Gastrocnemius medialis (tissue), 4 donors: ENCODE data around the gene MYL6. TPM values are rescaled to one million over a fixed set of nuclear protein-coding genes. Genes with fewer than 3 reads are reported as not detected.

Experiments used
- ATAC-seq, 2 donors: fragments of 150-250 bp; one replicate each; pipeline ENCODE4 v1.9.1; 2016
- DNase-seq, 2 donors: peaks; one replicate each; pipeline ENCODE4 v3.0.0-alpha.2; 2019
- H3K27ac ChIP-seq, 4 donors: fragments of 200-600 bp; sonication (generic); 1 replicate in 1 of 4; 2 replicates in 3 of 4; pipeline ENCODE4 v1.5.1; 2016 to 2018; ENCODE audit warnings: mild to moderate bottlenecking in 2 of 4, moderate library complexity in 1 of 4
- H3K27me3 ChIP-seq, 3 donors: fragments of 200-600 bp; sonication (generic) in 2 of 3; 1 replicate in 1 of 3; 2 replicates in 2 of 3; pipeline versions ENCODE4 v1.5.1 to v1.6.0; 2016 to 2019; ENCODE audit warnings: mild to moderate bottlenecking in 1 of 3, moderate library complexity in 1 of 3
- H3K36me3 ChIP-seq, 2 donors: fragments of 200-600 bp; sonication (generic) in 1 of 2; one replicate each; pipeline ENCODE4 v1.5.1; 2017 to 2018
- H3K4me1 ChIP-seq, 2 donors: fragments of 200-600 bp; sonication (generic) in 1 of 2; one replicate each; pipeline ENCODE4 v1.5.1; 2016 to 2017; ENCODE audit warnings: mild to moderate bottlenecking in 2 of 2
- H3K4me3 ChIP-seq, 4 donors: fragments of 200-600 bp; sonication (generic) in 3 of 4; 1 replicate in 1 of 4; 2 replicates in 3 of 4; pipeline ENCODE4 v1.5.1; 2016 to 2019; ENCODE audit warnings: mild to moderate bottlenecking in 2 of 4
- H3K9me3 ChIP-seq, 3 donors: fragments of 200-600 bp; sonication (generic) in 2 of 3; 1 replicate in 1 of 3; 2 replicates in 2 of 3; pipeline ENCODE4 v1.5.1; 2016 to 2019
- CTCF ChIP-seq, 5 experiments: fragments of 450-650 bp in 3 of 5; fragments of 200-600 bp in 2 of 5; sonication (generic) in 2 of 5; IDR thresholded peaks in 4 of 5; conservative IDR thresholded peaks in 1 of 5; 1 replicate in 4 of 5; 2 replicates in 1 of 5; pipeline ENCODE4 v1.5.1; 2016 to 2019; ENCODE audit warnings: antibody characterized with exemption in 5 of 5, mild to moderate bottlenecking in 3 of 5, moderate library complexity in 3 of 5
- POLR2A ChIP-seq, 2 donors: fragments of 450-650 bp; IDR thresholded peaks; one replicate each; pipeline ENCODE4 v1.6.1; 2017; ENCODE audit warnings: antibody characterized with exemption in 2 of 2, mild to moderate bottlenecking in 2 of 2, moderate library complexity in 2 of 2
- in situ Hi-C, 4 donors: fragments of 200-750 bp; cut with MboI; loops; one replicate each; pipeline versions ENCODE4 v1.15.0 to v1.8.0; 2017; ENCODE audit warnings: low sequenced_read_pairs in 4 of 4
- intact Hi-C: fragments of 100-400 bp; cut with DNase I; formaldehyde crosslinking; loops from one replicate; pipeline ENCODE4 v1.15.1; 2023; ENCODE audit warnings: low total_unique reads
- total RNA-seq, 4 donors: library from RNA; depleted of rRNA; stranded (reverse); fragments of >200 nt; gene quantifications; one replicate each; pipeline versions ENCODE4 v1.1.0 to v1.2.3, GENCODE V29; 2016

Gene MYL6
- 100 to 1,000 TPM; 159 to 324 (median 202) TPM for total RNA-seq

- Histone ChIP-seq H3K4me3 (peak within 1 kb of the TSS; percentile 68 to 93 (median 80)), H3K27me3 (no peaks in the 10 kb centered on the region), H3K9me3 (no peaks in the 10 kb centered on the region), H3K4me1 (peaks cover 35 to 51% of the 10 kb centered on the region in 2 donors), H3K27ac (peak within 1 kb of the TSS; percentile 87 to 97 (median 96)), H3K36me3 (peaks cover 0 to 40% of the 10 kb centered on the region in 2 donors)
- intact Hi-C loops: loop anchor here (1.0 to 2.0 kb wide), 5 partner anchors 31 to 478 kb away; partner anchors contain the start of genes SMARCC2 and ZC3H10
- in situ Hi-C loops: no loop called here
- TF ChIP-seq POLR2A (IDR thresholded peaks at IDR 0.05): peak; percentile 97 to 98
- TF ChIP-seq CTCF (IDR thresholded peaks at IDR 0.05 in 4 of 5, conservative IDR thresholded peaks at IDR 0.05 in 1 of 5): peak in 1 of 5 experiments; percentile 7
- DNase-seq (peak; percentile 97 to 98), ATAC-seq (peak; percentile 90 to 94)
Observed at GRCh38 chr12:56158029-56158925, at the start of gene MYL6. Gene MYL6 (plus strand): TSS chr12:56158359. CDS start chr12:56158402, 43 bp downstream.

- DNase-seq: no peak
- Histone ChIP-seq H3K4me3 (no peak overlapping the region), H3K27ac (no peak overlapping the region), H3K9me3 (no peaks in the 10 kb centered on the region), H3K36me3 (peaks cover 7 to 69% of the 10 kb centered on the region in 2 donors), H3K4me1 (peaks cover 8 to 12% of the 10 kb centered on the region in 2 donors), H3K27me3 (no peaks in the 10 kb centered on the region)
- no peak for ATAC-seq
- intact Hi-C loops: no loop called here
- in situ Hi-C loops: loop anchor here in 1 of 4 donors (10.0 kb wide), 1 partner anchor 114 kb away; the partner anchor contains the start of genes NABP2 and RNF41
- TF ChIP-seq POLR2A (IDR thresholded peaks at IDR 0.05): no peak
Observed at GRCh38 chr12:56110571-56110970, 47.6 kb upstream of the MYL6 start.

- peaks cover 5 to 9% of the 10 kb centered on the region in 2 donors for H3K4me1 ChIP-seq
- H3K36me3 ChIP-seq: peaks cover 4 to 44% of the 10 kb centered on the region in 2 donors
- no peak for TF ChIP-seq POLR2A (IDR thresholded peaks at IDR 0.05)
- no peak for TF ChIP-seq CTCF (IDR thresholded peaks at IDR 0.05 in 4 of 5, conservative IDR thresholded peaks at IDR 0.05 in 1 of 5)
- H3K27ac ChIP-seq: no peak overlapping the region
- in situ Hi-C loops: loop anchor here in 1 of 4 donors (10.0 kb wide), 1 partner anchor 111 kb away; the partner anchor contains the start of genes NABP2 and RNF41
- H3K4me3 ChIP-seq: no peak overlapping the region
- ATAC-seq (no peak), DNase-seq (no peak)
- H3K9me3 ChIP-seq: no peaks in the 10 kb centered on the region
- intact Hi-C loops: no loop called here
- no peaks in the 10 kb centered on the region for H3K27me3 ChIP-seq
Observed at GRCh38 chr12:56114084-56114483, 44.1 kb upstream of the MYL6 start.

GRCh38 chr12:56115329-56115728, 42.8 kb upstream of the MYL6 start:
- no peaks in the 10 kb centered on the region for H3K27me3 ChIP-seq
- peak overlapping the region; percentile 93 to 99 (median 98) for H3K27ac ChIP-seq
- peak overlapping the region; percentile 82 to 94 (median 88) for H3K4me3 ChIP-seq
- ATAC-seq (no peak), DNase-seq (no peak)
- in situ Hi-C loops (loop anchor here in 1 of 4 donors (10.0 kb wide), 1 partner anchor 109 kb away; the partner anchor contains the start of genes NABP2 and RNF41), intact Hi-C loops (loop anchor here (5.0 kb wide), 5 partner anchors 202 to 1732 kb away; partner anchors contain the start of genes CD63, CNPY2, CTDSP2 and TIMELESS)
- H3K4me1 ChIP-seq: peaks cover 18 to 21% of the 10 kb centered on the region in 2 donors
- TF ChIP-seq CTCF (IDR thresholded peaks at IDR 0.05 in 4 of 5, conservative IDR thresholded peaks at IDR 0.05 in 1 of 5): no peak
- no peak for TF ChIP-seq POLR2A (IDR thresholded peaks at IDR 0.05)
- H3K36me3 ChIP-seq: peaks cover 4 to 31% of the 10 kb centered on the region in 2 donors
- no peaks in the 10 kb centered on the region for H3K9me3 ChIP-seq
